ENCODE data around the gene PALLD. TPM values are rescaled to one million over a fixed set of nuclear protein-coding genes. Genes with fewer than 3 reads are reported as not detected.

PALLD gene
- total and polyA plus RNA-seq, 2 of the 8 experiments (the other 6 are each of a cell fraction or from before 2014, with no cell fraction given) = 10.5 to 25.0 TPM

DNA sequence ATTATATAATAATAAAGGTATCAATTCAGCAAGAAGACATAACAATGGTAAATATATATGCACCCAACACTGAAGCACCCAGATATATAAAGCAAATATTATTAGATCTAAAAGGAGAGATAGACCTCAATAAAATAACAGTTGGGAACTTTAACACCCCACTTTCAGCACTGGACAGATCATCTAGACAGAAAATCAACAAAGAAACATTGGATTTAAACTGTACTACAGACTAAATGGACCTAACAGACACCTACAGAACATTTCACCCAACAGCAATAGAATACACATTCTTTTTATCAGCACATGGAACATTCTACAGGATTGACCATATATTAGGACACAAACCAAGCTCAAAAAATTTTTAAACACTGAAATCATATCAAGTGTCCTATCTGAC, 436.6 kb downstream of the PALLD start:
- H3K4me2 ChIP-seq (ENCODE audit: insufficient read depth in 1 of 2, low read depth in 2 of 2, low read length in 2 of 2) = no peak overlapping the region
- H3K9me3 ChIP-seq (ENCODE audit: insufficient read depth in 2 of 2, low read depth in 1 of 2, low read length in 1 of 2) = peaks cover 0 to 3% of the 10 kb centered on the region in 2 experiments; a peak in 1 of 4 replicates
- no peak for FAIRE-seq
- no peak overlapping the region for H3K23ac ChIP-seq (ENCODE audit: insufficient read length)
- H3K79me2 ChIP-seq (ENCODE audit: control insufficient read depth in 1 of 2, insufficient read depth in 2 of 2, low read length in 2 of 2) = no peaks in the 10 kb centered on the region
- no peak overlapping the region for H4K5ac ChIP-seq (ENCODE audit: insufficient read length, low read depth, low read length)
- H3K56ac ChIP-seq (replicated peaks; ENCODE audit: insufficient read length, low read depth, low read length) = no peak overlapping the region
- no peaks in the 10 kb centered on the region for H3K4me1 ChIP-seq (replicated peaks in 1 of 4; ENCODE audit: control insufficient read depth in 3 of 4, insufficient read depth in 4 of 4, low read length in 3 of 4)
- no peak overlapping the region for H2AK5ac ChIP-seq (ENCODE audit: low read depth, low read length)
- no peaks in the 10 kb centered on the region for H3K23me2 ChIP-seq (ENCODE audit: low read depth, low read length)
- no peak overlapping the region for H2AFZ ChIP-seq (ENCODE audit: low read length)
- no peak overlapping the region for H4K91ac ChIP-seq (replicated peaks; ENCODE audit: insufficient read length, low read length)
- H3K9ac ChIP-seq (replicated peaks in 1 of 4; ENCODE audit: extremely low read depth in 1 of 4, low read depth in 3 of 4, low read length in 3 of 4) = no peak overlapping the region
- H4K20me1 ChIP-seq (replicated peaks in 1 of 2; ENCODE audit: control insufficient read depth in 1 of 2, insufficient read depth in 2 of 2, low read length in 2 of 2) = no peaks in the 10 kb centered on the region
- H4K8ac ChIP-seq (ENCODE audit: extremely low read depth, insufficient read depth, low read length) = no peak overlapping the region
- H3K18ac ChIP-seq (ENCODE audit: extremely low read depth, low read length) = no peak overlapping the region
- no peak overlapping the region for H3K27ac ChIP-seq (ENCODE audit: low read depth, low read length)
- no peaks in the 10 kb centered on the region; a peak in 1 of 8 replicates for H3K36me3 ChIP-seq (ENCODE audit: control insufficient read depth in 2 of 4, insufficient read depth in 4 of 4, low read length in 3 of 4)
- POLR2A ChIA-PET (ENCODE audit: partially characterized antibody) = no interaction called here
- no peak overlapping the region for H2BK20ac ChIP-seq (ENCODE audit: low read length)
- H2BK12ac ChIP-seq (ENCODE audit: low read depth, low read length) = no peak overlapping the region
- no peaks in the 10 kb centered on the region for H3K27me3 ChIP-seq (replicated peaks in 1 of 4; ENCODE audit: control insufficient read depth in 3 of 4, extremely low read depth in 1 of 4, insufficient read depth in 3 of 4, low read length in 3 of 4)
- CTCF ChIA-PET (ENCODE audit: partially characterized antibody) = interaction anchor here (4.2 kb wide), 1 partner anchor 11 kb away, joined by 31 read pairs; no protein-coding TSS in a partner anchor
- no peak overlapping the region for H3K4ac ChIP-seq (replicated peaks; ENCODE audit: insufficient read length, low read depth, low read length)
- no peak overlapping the region for H2BK15ac ChIP-seq (ENCODE audit: low read length)
- H2BK120ac ChIP-seq (replicated peaks; ENCODE audit: low read depth, low read length) = no peak overlapping the region
- no peak for DNase-seq (ENCODE audit: low read depth in 1 of 2, low spot score in 2 of 2)
- H3K4me3 ChIP-seq (ENCODE audit: extremely low read depth in 1 of 4, insufficient read depth in 2 of 4, low read depth in 3 of 4, low read length in 4 of 4) = no peak overlapping the region
- H3K14ac ChIP-seq (ENCODE audit: insufficient read length) = no peak overlapping the region
- no peak overlapping the region for H2BK5ac ChIP-seq (ENCODE audit: low read depth, low read length)
- H3K79me1 ChIP-seq (ENCODE audit: low read depth, low read length) = no peaks in the 10 kb centered on the region
- TF ChIP-seq MAFK (IDR thresholded peaks at IDR 0.05; ENCODE audit: low read depth, low read length) (no peak), KDM4A (IDR thresholded peaks at IDR 0.05; ENCODE audit: low read depth, low read length, severe bottlenecking) (no peak), NRF1 (IDR thresholded peaks at IDR 0.05; ENCODE audit: low read depth, low read length) (no peak), POLR2A (IDR thresholded peaks at IDR 0.05; ENCODE audit: control extremely low read depth in 1 of 2, low read depth in 2 of 2, low read length in 2 of 2) (no peak), TAF7 (optimal IDR thresholded peaks at IDR 0.05; ENCODE audit: borderline replicate concordance, low read depth, low read length) (no peak), TCF12 (IDR thresholded peaks at IDR 0.05; ENCODE audit: low read depth, low read length) (no peak), SAP30 (IDR thresholded peaks at IDR 0.05; ENCODE audit: insufficient read depth, insufficient replicate concordance, low read length) (no peak), RNF2 (IDR thresholded peaks at IDR 0.05; ENCODE audit: borderline replicate concordance, low read depth, low read length, missing control alignments, poor library complexity, severe bottlenecking) (no peak)
- TF ChIP-seq, protein P1, sequence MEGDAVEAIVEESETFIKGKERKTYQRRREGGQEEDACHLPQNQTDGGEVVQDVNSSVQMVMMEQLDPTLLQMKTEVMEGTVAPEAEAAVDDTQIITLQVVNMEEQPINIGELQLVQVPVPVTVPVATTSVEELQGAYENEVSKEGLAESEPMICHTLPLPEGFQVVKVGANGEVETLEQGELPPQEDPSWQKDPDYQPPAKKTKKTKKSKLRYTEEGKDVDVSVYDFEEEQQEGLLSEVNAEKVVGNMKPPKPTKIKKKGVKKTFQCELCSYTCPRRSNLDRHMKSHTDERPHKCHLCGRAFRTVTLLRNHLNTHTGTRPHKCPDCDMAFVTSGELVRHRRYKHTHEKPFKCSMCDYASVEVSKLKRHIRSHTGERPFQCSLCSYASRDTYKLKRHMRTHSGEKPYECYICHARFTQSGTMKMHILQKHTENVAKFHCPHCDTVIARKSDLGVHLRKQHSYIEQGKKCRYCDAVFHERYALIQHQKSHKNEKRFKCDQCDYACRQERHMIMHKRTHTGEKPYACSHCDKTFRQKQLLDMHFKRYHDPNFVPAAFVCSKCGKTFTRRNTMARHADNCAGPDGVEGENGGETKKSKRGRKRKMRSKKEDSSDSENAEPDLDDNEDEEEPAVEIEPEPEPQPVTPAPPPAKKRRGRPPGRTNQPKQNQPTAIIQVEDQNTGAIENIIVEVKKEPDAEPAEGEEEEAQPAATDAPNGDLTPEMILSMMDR (IDR thresholded peaks at IDR 0.05; ENCODE audit: control extremely low read depth in 1 of 3, insufficient read depth in 1 of 3, low read depth in 1 of 3, low read length in 3 of 3) = no peak

Data from H1 (cell line).